GM18507 (cell line): Measurements from ENCODE around the gene FXN.

ENCODE experiments used
- DNase-seq: peaks from one replicate; pipeline ENCODE4 v3.0.0; 2011; ENCODE audit warnings: low read depth; ENCODE audit not compliant: insufficient read length; ENCODE audit errors: extremely low spot score
- FAIRE-seq: peaks from 2 replicates; lab custom pipeline; 2011; peaks lifted over from hg19 to GRCh38; lab: Jason Lieb, UNC

Gene FXN

DNA sequence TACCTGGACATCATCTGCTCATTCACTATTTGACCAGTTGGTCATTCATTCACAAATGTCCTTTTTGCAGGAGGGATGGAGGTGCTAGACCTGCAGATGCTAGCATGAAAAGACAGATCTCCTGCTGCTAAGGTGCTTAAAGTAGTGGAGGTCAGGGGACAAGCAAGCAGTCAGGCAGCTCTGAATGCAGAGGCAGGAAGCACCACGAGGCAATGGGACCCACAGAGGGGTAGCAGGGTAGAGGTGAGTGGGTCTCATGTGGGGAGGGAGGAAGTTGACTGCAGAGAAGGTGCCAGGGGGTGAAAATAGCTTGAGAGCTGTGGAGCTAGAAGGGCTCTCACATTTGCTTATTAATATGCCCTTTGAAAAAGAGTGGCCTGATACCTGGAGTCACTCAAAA lies 25.2 kb downstream of the FXN start:
- no peak for FAIRE-seq
- DNase-seq = no peak

DNA sequence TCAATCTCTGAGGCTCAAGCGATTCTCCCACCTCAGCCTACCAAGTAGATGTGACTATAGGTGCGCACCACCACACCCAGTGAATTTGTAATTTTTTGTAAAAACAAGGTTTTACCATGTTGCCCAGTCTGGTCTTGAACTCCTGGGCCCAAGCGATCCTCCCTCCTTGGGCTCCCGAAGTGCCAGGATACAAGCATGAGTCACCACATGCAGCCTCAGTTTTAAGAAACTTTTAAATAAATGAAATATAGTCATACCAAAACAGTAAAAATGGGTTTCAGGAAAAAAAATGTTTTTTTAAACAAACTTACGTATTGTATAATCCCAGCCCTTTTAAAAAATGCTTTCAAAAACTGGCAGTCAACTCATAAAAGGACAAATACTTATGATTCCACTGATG lies 26.6 kb downstream of the FXN start:
- DNase-seq (no peak), FAIRE-seq (no peak)

DNA sequence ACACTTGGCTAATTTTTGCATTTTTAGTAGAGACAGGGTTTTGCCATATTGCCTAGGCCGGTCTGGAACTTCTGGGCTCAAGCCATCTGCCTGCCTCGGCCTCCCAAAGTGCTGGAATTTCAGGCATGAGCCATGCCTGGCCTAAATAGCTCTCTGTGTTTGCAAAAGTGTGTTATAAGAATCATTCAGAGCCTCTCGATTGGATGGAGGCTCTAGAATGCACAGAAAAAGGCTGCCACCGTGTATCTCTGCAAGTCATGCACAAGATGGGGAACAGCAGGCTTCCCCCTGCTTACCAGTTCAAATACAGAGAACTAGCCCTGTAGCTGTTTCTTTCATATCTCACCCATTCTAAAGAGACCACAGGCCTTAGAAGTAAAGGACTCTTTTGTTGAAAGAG lies 28.3 kb downstream of the FXN start:
- DNase-seq (no peak), FAIRE-seq (no peak)

DNA sequence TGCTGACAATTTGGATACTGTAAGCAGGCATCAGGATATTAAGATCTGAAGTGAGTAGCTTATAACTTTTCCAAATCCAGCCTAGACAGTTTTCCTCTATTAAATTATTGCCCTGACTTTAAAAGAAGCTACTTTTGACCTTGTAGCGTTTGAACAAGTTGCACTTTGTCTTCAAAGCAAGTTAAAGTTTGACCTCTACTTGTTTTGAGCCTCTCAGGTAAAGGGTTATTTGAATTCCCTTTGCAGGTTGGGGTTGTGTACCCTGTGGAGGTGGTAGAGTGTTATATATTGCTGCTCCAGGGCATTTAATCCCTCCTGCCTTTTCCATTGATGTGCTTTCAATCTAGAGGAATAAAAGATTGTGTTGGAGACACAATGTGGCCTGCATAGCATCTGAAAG lies 30.1 kb downstream of the FXN start:
- no peak for DNase-seq
- FAIRE-seq = no peak

DNA sequence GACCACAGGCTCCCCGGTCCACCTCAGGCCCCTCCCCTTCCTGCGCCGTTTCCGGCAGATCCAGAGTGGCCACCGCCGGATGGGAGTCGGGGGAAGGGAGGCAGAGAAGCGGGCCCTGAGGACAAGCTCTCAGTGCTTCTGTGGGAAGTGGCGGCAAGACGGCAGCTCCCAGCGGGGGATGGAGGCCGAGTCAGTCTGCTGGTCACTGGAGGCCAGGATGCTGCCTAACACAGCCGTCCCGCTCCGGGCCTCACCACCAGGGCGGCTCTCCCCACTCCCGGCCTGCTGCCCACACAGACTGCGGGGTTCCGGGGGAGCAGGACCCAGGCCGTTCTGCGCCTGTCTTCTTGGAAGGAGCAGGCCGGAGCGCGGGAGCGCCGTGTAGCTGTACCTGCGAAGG lies 31.4 kb downstream of the FXN start:
- no peak for DNase-seq

DNA sequence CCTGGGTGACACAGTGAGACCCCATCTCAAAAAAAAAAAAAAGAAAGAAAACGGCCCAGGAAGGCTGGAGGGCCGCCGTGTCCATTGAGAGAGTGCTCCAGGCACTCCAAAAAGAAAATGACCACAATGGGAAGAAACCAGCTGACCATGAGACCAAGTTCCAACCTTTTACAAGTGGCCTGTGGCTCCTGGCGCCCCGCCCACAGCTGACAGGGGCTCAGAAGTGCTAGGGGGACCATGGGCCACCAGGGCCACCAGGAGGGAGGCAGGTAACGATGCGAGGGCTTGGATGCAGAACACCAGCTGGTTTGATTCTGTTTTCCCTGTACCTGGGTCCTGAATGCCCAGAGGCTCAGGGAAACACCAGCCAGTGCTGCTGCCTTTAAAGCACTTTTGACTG lies 34.6 kb downstream of the FXN start:
- DNase-seq (no peak), FAIRE-seq (no peak)

More for the DNA sequence above, 31.4 kb downstream of the FXN start:
- no peak for FAIRE-seq

DNA sequence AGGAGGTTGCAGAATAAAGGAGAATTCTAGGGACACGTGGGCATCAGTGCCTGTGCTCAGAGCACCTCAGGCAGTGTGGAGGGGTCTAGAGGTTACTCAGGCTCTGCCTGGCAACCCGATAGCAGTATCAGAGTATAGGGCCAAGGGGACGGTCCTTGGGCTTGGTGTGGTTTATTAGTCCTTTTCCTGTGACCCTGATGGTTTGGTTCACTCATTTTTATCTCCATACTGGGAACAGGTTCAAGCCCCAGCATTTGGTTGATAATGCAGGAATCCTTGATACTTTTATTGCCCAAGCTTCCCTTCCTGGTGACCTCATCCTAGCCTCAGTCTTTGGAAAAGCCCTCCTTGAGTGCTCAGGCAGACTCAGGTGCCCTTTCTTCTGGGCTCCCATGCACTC lies 35.5 kb downstream of the FXN start:
- DNase-seq (no peak), FAIRE-seq (no peak)

DNA sequence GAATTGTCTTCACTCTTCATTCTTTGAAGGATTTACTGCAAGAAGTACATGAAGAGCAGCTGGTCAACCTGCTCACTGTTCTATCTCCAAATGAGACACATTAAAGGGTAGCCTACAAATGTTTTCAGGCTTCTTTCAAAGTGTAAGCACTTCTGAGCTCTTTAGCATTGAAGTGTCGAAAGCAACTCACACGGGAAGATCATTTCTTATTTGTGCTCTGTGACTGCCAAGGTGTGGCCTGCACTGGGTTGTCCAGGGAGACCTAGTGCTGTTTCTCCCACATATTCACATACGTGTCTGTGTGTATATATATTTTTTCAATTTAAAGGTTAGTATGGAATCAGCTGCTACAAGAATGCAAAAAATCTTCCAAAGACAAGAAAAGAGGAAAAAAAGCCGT lies 37.6 kb downstream of the FXN start:
- DNase-seq (no peak), FAIRE-seq (no peak)

DNA sequence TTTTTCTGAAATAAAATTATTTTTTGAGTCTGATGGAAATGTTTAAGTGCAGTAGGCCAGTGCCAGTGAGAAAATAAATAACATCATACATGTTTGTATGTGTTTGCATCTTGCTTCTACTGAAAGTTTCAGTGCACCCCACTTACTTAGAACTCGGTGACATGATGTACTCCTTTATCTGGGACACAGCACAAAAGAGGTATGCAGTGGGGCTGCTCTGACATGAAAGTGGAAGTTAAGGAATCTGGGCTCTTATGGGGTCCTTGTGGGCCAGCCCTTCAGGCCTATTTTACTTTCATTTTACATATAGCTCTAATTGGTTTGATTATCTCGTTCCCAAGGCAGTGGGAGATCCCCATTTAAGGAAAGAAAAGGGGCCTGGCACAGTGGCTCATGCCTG lies 39.2 kb downstream of the FXN start:
- DNase-seq = no peak
- FAIRE-seq = no peak

DNA sequence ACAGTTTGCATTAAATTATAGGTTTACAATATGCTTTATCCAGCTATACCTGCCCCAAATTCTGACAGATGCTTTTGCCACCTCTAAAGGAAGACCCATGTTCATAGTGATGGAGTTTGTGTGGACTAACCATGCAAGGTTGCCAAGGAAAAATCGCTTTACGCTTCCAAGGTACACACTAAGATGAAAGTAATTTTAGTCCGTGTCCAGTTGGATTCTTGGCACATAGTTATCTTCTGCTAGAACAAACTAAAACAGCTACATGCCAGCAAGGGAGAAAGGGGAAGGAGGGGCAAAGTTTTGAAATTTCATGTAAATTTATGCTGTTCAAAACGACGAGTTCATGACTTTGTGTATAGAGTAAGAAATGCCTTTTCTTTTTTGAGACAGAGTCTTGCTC lies 41.0 kb downstream of the FXN start:
- FAIRE-seq = no peak

DNA sequence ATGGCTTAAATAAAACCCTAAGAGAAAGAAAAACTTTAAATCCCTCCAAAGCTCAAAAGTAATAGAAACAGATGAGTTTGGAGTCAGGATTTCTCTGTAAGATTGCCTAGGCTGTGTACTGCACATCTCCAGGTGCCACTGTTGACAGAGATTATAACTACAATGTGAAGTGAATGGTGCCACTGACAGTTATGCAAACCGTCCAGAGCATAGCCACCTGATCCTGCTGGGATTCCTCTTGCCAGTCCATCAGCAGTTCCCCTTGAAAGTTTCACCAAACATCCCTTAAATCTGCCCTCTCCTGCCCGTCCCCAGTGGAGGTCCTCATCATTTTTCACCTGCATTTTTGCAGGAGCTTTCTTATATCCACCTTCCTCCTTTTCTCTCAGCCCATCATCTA lies 42.5 kb downstream of the FXN start:
- FAIRE-seq = no peak
- no peak for DNase-seq

More for the DNA sequence above, 41.0 kb downstream of the FXN start:
- no peak for DNase-seq

DNA sequence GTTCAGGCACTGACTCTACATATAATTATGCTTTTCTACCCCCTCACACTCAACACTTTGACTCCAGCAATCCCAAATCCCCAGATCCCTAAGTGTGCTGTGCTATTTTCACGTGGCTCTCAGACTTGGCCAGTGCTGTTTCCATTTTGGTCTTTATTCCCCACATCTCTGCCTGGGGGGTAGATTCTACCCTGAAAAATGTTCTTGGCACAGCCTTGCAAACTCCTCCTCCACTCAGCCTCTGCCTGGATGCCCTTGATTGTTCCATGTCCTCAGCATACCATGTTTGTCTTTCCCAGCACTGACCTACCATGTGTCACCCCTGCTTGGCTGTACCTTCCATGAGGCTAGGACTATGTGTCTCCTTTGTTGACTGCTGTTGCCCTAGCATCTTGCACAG lies 43.0 kb downstream of the FXN start:
- DNase-seq = no peak
- no peak for FAIRE-seq

DNA sequence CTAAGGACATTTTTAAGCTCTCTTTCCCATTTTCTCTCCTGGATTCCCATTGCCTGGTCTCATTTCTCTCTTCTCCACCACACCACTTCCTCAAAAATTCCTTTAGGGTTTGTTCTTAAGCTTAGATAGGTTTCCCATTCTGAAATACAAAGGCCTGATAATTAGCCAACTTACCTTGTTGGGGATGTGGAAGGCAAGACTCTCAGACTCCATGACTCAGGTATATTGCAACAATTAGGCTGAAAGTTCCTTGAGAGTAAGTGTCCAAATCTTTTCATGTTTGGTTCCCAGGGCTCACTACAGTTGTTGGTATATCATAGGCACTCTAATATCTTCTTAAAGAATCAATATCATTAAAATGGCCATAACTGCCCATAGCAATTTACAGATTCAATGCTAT lies 43.6 kb downstream of the FXN start:
- DNase-seq (no peak), FAIRE-seq (no peak)

DNA sequence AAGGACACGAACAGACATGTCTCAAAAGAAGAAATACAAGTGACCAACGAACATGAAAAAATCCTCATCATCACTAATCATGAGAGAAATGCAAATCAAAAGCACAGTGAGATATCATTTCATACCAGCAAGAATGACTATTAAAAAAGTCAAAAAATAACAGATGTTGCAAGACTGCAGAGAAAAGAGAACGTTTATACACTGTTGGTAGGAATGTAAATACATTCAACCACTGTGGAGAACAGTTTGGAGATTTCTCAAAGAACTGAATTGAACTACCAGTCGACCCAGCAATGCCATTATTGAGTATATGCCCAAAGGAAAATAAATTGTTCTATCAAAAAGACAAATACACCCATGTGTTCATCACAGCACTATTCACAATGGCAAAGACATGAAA lies 45.7 kb downstream of the FXN start:
- DNase-seq (no peak), FAIRE-seq (no peak)

DNA sequence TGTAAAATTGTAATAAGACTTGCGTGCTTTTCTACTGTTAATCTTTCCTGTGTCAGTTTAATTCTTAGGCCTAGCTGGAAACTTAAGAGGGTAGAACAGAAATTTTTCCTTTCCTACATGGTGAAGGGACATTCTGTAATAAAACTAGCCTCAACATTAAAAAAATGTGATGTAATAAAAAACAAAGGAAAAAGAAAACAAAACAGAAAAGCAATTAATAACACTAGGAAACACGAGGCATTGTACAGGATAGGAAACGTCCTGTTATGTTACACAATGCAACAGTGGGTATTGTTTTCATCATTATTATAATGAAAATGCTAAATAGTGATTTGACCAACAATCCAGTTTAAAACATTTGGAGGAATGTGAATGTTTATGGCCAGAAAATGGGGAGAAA lies 47.8 kb downstream of the FXN start:
- no peak for FAIRE-seq
- DNase-seq = no peak

DNA sequence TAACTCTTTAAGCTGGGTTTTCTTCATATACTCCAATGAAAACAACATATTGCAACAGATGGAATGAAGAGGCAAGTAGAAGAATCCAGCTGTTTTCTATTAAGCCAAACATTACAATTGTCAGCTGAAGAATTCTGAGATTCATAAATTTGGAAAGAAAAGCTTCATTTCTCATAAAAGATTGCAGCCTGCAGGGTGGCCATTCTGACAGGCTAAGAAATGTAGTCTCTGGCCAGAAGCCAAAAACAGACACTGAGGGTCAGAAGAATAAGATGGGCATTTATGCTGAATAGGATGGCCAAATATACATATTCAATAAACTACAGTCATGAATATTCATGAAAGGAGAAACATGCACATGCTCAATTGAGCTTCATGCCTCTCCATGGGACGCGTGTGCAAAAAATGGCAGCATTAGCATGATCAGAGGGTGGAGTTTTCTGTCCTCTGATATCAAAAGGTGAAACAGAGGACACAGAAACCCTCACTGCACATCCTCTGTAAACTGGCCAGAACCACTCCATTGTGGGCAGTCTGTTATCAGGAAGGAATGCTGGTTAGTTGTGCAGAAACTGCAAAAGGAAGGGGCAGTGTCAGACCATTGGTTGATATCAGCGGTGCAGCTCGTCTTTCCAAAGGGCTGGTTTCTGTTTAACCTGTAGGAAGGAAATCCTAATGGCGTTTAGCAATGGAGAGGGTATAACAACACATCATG lies 50.2 kb downstream of the FXN start:
- DNase-seq (no peak), FAIRE-seq (no peak)

DNA sequence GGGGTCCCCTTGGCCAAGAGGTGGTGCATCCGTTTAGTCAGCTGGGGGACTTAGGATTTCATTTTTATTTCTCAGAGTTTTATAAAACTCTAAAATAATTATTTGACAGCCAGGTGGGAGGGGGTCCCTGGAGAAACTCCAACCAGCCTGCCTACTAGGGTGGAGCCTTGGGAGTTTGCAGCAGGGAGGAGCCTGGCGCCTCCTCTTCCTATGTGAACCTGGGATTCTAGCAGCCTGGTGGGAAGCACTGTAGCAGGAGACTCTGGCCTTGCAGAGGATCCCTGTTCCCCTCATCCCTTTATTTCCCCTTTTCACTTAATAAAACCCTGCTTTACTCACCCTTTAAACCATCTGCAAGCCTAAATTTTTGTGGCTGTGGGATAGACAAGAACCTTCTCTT lies 50.8 kb downstream of the FXN start:
- DNase-seq (no peak), FAIRE-seq (no peak)

DNA sequence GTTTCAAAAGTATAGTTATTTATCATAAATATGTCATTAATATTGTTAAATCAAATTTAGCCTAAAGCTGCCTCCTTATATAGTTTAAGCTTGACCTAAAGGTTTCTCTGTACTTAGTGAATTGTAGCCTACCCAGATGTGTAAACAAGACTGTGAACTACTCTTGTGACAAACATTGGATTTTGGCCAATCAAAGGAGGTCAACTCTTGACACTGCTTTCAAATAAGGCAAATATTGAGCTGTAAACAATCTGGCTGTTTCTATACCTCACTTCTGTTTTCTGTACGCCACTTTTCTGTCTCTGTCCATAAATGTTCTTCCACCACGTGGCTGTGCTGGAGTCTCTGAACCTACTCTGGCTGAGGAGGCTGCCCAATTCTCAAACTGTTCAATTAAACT lies 51.2 kb downstream of the FXN start:
- DNase-seq = no peak
- FAIRE-seq = peak; percentile 9

DNA sequence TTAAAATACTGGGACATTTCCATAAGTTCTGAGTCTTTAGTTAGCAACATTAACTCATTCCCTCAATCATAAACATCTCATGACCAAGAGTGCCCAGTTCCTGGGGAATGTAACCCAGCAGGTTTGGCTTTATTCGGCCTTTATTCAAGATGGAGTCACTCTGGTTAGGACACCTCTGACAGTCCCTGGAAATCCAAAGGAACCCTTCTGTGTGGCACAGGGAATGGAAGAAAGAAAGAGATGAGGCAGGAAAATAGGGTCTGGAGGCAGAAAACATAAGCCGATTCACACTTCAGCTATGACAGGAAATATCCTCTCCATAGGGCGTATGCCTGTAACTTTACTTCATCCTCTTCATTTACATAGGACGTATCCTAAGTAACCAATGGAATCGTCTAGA lies 53.5 kb downstream of the FXN start:
- DNase-seq (no peak), FAIRE-seq (no peak)

DNA sequence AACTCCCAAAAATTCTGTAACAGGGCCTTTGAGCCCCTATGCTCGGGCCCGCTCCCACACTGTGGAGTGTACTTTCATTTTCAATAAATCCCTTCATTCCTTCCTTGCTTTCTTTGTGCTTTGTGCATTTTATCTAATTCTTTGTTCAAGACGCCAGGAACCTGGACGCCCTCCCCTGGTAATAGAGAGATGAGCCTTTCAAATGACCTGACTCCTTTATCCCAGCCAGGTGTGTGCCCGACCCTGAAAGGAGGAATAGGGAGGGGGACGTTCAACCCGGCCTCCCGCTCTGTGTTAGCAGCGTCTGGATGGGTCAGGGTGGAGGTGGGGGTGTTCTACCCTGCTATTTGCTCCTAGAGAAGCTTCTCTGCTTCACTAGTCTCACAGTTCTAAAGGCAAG lies 53.9 kb downstream of the FXN start:
- DNase-seq = no peak
- no peak for FAIRE-seq

DNA sequence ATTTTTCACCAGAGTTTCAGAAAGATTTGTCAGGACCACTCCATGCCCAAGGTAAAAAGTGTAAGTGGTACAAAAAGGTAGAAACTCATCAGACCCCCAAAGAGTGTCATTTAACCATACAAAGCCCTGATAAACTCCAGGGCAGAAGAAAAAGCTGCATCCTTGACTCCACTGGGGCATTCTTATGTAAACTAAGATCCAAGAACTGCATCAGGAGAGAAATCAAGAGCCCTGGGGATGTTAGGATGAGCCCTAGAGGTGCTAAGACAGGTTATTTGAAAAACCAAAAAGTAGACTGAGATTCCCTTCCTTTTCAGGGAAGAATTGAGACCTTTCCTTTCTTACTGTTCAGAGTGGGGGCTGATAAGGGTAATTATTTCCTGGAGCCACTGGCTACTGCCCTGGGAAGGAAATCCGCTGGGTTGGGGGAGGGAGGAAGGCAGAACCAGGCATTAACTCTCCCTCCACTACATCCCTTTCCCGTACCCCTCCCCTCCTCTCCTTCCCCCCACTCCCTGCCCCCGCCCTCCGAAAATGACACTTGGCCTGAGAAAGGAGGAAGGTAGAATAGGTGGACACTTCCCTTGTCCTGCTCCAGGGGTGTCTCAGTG lies 54.7 kb downstream of the FXN start:
- DNase-seq (no peak), FAIRE-seq (no peak)

DNA sequence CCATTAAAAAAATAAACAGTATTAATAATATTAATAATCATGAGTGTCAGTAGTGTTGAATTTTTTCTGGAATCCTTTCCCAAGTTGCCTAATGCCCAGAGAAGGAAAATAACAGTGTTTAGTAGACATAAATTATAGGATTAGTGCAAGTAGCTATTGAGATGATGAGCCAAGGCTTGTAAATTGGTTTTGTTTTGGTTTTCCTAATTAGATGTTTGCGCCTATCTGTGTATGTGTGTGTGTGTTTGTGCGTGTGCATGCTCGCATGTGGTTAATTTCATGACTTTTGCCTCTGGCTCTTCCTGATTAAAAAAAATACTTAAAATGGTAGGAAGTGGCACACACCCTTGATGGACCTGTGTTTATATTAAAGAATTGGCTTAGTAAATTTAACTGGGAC lies 55.4 kb downstream of the FXN start:
- FAIRE-seq = no peak
- no peak for DNase-seq
